ENCODE data around the gene TMEM183A.

TMEM183A gene

DNA sequence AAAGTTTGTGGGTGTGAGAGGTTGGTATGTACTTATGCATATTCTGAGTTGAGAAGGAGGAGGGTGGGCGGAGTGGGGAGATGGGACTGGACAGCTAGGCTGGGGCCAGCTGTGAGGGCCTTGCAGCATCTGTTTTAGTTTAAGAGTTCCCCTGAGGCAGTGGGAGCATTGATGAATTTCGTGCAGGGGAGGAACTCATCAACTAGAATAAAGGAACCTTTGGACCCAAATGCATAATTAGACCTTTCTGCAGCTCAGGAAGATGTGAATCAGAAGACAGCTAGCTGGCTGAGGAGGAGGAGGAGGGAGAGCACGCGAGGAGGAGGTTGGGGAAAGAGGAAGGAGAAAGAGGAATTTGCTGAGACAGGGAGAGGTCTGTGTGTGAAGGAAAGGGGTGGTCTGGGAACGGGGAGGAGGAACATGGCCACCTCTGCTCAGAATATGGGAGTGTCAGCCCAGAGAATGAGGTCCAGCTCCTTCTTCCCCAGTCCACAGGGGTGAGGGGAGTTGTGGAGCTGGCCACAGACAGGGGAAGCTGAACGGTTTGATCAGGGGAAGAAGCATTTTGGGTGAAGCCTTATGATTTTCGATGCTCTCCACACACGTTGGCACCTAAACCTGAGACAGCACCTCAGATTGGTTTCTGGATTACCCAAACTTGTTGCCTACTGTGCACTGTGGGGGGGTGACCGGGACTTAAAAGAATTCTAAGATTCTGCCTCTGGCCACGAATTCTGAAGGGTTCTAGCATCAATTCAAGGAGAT, 50.9 kb downstream of the TMEM183A start:
- no peak for DNase-seq (ENCODE audit: low read depth)
- H3K4me3 ChIP-seq (replicated peaks; ENCODE audit: low read depth, low read length) = no peak overlapping the region
- TF ChIP-seq, protein P1, sequence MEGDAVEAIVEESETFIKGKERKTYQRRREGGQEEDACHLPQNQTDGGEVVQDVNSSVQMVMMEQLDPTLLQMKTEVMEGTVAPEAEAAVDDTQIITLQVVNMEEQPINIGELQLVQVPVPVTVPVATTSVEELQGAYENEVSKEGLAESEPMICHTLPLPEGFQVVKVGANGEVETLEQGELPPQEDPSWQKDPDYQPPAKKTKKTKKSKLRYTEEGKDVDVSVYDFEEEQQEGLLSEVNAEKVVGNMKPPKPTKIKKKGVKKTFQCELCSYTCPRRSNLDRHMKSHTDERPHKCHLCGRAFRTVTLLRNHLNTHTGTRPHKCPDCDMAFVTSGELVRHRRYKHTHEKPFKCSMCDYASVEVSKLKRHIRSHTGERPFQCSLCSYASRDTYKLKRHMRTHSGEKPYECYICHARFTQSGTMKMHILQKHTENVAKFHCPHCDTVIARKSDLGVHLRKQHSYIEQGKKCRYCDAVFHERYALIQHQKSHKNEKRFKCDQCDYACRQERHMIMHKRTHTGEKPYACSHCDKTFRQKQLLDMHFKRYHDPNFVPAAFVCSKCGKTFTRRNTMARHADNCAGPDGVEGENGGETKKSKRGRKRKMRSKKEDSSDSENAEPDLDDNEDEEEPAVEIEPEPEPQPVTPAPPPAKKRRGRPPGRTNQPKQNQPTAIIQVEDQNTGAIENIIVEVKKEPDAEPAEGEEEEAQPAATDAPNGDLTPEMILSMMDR (IDR thresholded peaks at IDR 0.05; ENCODE audit: low read length, missing control alignments) = no peak

DNA sequence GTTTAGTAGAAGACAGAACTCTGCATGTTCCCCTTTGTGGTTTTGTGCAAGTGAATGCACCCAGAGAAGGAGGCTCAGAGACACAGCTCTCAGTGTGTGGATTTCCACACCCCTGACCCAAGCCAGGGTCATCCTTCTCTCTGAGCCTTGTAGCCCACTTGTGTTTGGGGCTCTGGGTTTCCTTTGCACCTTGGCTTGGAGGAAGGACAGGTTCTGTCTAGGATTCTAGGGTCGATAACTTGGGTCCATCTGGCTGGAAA, 51.4 kb downstream of the TMEM183A start:
- H3K4me3 ChIP-seq (replicated peaks; ENCODE audit: low read depth, low read length) = no peak overlapping the region
- DNase-seq (ENCODE audit: low read depth) = no peak
- TF ChIP-seq, protein P1 (IDR thresholded peaks at IDR 0.05; ENCODE audit: low read length, missing control alignments) = no peak

DNA sequence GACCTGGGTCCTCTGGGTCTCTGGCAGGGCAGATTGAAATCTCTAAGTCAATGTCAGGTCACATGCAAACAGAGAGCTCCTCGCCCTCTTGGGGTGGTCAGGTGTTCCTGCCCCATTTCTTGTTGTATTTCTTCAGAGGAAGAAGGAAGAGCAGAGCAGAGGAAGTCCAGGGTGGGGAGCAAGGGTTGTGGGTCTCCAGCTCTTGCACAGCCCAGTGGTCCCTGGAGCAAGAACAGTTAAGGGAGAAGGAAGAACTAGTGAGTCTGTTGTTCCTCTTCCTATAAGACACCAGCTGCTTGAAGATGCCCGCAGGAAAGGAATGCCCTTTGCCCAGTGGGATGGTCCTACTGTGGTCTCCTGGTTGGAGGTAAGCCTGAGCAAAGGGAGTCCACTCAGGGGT, 52.3 kb downstream of the TMEM183A start:
- H3K4me3 ChIP-seq (replicated peaks; ENCODE audit: low read depth, low read length) = no peak overlapping the region
- TF ChIP-seq, protein P1 (IDR thresholded peaks at IDR 0.05; ENCODE audit: low read length, missing control alignments) = no peak
- no peak for DNase-seq (ENCODE audit: low read depth)

DNA sequence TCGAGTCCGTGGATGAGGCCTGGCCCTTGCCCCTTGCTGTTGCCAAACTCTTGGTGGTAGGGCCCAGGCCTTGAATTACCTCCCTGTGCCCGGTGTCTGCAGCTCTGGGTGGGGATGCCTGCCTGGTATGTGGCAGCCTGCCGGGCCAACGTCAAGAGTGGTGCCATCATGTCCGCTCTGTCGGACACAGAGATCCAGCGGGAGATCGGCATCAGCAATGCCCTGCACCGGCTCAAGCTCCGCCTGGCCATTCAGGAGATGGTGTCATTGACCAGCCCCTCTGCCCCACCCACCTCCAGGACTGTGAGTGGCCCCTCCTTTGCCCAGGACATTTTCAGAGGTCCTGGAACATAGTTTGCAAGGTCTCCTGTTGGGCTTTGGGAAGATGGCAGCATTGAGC, 52.9 kb downstream of the TMEM183A start:
- H3K4me3 ChIP-seq (replicated peaks; ENCODE audit: low read depth, low read length) = no peak overlapping the region
- TF ChIP-seq, protein P1 (IDR thresholded peaks at IDR 0.05; ENCODE audit: low read length, missing control alignments) = no peak
- no peak for DNase-seq (ENCODE audit: low read depth)

DNA sequence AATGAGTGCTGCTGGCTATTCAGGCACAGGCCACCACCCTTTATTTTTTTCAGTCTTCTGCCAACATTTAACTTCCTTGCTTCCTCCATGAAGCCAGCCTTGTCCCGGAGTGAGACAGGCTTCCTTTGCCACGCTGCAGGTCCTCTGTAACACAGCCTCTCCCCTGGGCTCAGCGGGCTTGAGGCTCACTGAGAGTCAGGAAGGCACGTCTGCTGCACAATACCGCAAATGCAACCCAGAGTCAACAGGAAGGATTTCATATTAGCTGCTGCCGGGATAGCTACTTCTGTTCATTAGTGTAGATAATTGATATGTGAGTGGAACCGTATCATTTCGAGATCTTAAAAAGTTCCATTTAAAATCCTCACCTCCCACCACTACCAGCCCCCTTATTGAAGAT, 56.1 kb downstream of the TMEM183A start:
- no peak for DNase-seq (ENCODE audit: low read depth)
- TF ChIP-seq, protein P1 (IDR thresholded peaks at IDR 0.05; ENCODE audit: low read length, missing control alignments) = no peak
- H3K4me3 ChIP-seq (replicated peaks; ENCODE audit: low read depth, low read length) = no peak overlapping the region

DNA sequence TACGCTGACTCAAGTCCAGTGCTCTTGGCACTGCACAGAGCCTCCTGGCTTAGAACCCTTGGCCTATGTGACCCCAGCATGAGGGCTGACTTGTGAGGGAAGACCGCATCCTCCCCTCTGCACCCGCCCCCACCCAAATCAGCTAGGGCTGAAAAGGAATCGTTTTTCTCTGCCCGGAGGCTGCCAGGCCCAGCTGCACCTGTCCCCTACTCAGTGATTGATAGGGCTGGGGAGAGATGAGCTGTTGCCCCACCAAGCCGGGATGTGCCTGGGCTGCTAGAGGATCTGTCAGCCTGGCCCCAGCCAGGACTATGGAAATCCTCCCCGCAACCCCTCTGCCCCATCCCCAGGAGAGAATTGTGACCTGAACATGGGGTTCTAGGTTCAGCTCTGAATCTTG, 58.0 kb downstream of the TMEM183A start:
- H3K4me3 ChIP-seq (replicated peaks; ENCODE audit: low read depth, low read length) = no peak overlapping the region
- TF ChIP-seq, protein P1 (IDR thresholded peaks at IDR 0.05; ENCODE audit: low read length, missing control alignments) = no peak

DNA sequence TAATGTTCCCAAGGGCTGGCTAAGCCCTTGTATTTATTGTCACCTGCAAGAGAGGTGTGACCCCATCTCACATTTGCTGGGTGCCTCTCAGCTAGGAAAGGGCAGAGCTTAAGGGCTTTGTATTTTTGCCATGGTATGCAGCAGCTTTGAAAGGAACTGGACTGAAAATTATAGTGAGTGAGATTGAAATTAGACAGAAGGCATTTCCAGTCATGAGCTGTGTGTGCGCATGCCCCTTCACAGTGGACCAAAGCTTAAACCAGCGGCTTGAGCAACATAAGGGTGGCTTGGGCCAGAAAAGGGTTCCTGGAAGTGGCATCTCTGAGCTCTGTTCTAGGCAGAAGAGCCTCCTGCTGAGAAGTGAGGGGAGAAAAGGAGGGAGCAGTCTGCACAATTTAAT, 58.8 kb downstream of the TMEM183A start:
- no peak overlapping the region for H3K4me3 ChIP-seq (replicated peaks; ENCODE audit: low read depth, low read length)
- DNase-seq (ENCODE audit: low read depth) = no peak
- TF ChIP-seq, protein P1 (IDR thresholded peaks at IDR 0.05; ENCODE audit: low read length, missing control alignments) = no peak

More for the DNA sequence above, 58.0 kb downstream of the TMEM183A start:
- DNase-seq (ENCODE audit: low read depth) = no peak
